K562 (cell line): ENCODE results near the gene COMP. TPM values are rescaled to one million over a fixed set of nuclear protein-coding genes. Genes with fewer than 3 reads are reported as not detected.

Experiments
- BCLAF1 ChIP-seq, 2 experiments: fragments of 450-650 bp in 1 of 2; IDR thresholded peaks; 2 replicates each; pipeline ENCODE4 v1.6.1; 2011 to 2017; ENCODE audit warnings: low read depth in 2 of 2, antibody characterized with exemption in 1 of 2, borderline replicate concordance in 1 of 2, low read length in 1 of 2, mild to moderate bottlenecking in 1 of 2, mixed read lengths in 1 of 2; ENCODE audit not compliant: control insufficient read depth in 1 of 2
- CAMTA2 ChIP-seq: fragments of 250-450 bp; sonication (Bioruptor Pico); conservative IDR thresholded peaks from 2 replicates; pipeline ENCODE4 v1.5.1; 2022
- CREB5 ChIP-seq: fragments of 250-450 bp; sonication (Bioruptor Pico); IDR thresholded peaks from 2 replicates; pipeline ENCODE4 v1.5.0; 2020; ENCODE audit warnings: mild to moderate bottlenecking
- FOXM1 ChIP-seq, 2 experiments: fragments of 450-650 bp in 1 of 2; sonication (generic) in 1 of 2; formaldehyde crosslinking in 1 of 2; IDR thresholded peaks; 2 replicates each; pipeline versions ENCODE4 v1.6.1 to v1.9.0; 2017 to 2022; ENCODE audit warnings: low read depth in 2 of 2, mild to moderate bottlenecking in 2 of 2, missing genetic modification reagents in 1 of 2, moderate library complexity in 1 of 2
- GTF3C2 ChIP-seq: IDR thresholded peaks from 3 replicates; pipeline ENCODE4 v1.6.1; 2011; ENCODE audit warnings: borderline replicate concordance, mild to moderate bottlenecking, moderate library complexity; ENCODE audit not compliant: insufficient read length; ENCODE audit errors: extremely low read depth
- HBP1 ChIP-seq: fragments of 450-650 bp; formaldehyde crosslinking; IDR thresholded peaks from 2 replicates; pipeline ENCODE4 v1.4.0; 2022; ENCODE audit warnings: missing genetic modification characterization
- PRMT5 ChIP-seq: sonication (generic); formaldehyde crosslinking; IDR thresholded peaks from 2 replicates; pipeline ENCODE4 v1.5.0; 2020; ENCODE audit warnings: missing genetic modification reagents
- XRCC4 ChIP-seq: IDR thresholded peaks from one replicate; pipeline ENCODE4 v1.6.1; 2011; ENCODE audit not compliant: insufficient read depth, insufficient read length; ENCODE audit errors: extremely low read depth
- ZNF609 ChIP-seq: sonication (generic); formaldehyde crosslinking; IDR thresholded peaks from 2 replicates; pipeline ENCODE4 v1.8.1; 2023; ENCODE audit warnings: missing genetic modification reagents, mild to moderate bottlenecking, borderline replicate concordance
- ZNF79 ChIP-seq: fragments of 250-450 bp; sonication (Bioruptor Pico); IDR thresholded peaks from 2 replicates; pipeline ENCODE4 v1.4.0; 2020; ENCODE audit warnings: low read depth, mild to moderate bottlenecking, moderate library complexity
- polyA plus RNA-seq, 8 experiments: library from polyadenylated mRNA; depleted of rRNA in 4 of 8; stranded (reverse) in 5 of 8; unstranded in 3 of 8; fragments of >200 nt; fragmentation: Nextera tagmentation in 2 of 8; fragmentation: Illumina TruSeq in 1 of 8; extraction: Ambion mirVana in 2 of 8; extraction: Trizol in 1 of 8; gene quantifications; 2 replicates each; pipeline versions ENCODE4 v1.2.1 to v1.2.3, GENCODE V29; 2011 to 2014; ENCODE audit warnings: inconsistent platforms in 1 of 8, missing spikeins in 1 of 8
- total RNA-seq, 7 experiments: library from RNA; depleted of rRNA in 6 of 7; stranded (reverse); fragments of >200 nt in 6 of 7; fragmentation: Illumina TruSeq in 2 of 7; extraction: Trizol in 2 of 7; gene quantifications; 2 replicates each; pipeline versions ENCODE4 v1.2.1 to v1.2.3, GENCODE V29; 2011 to 2021; ENCODE audit warnings: low replicate concordance in 1 of 7

COMP gene
- total and polyA plus RNA-seq, 9 of the 15 experiments (the other 6 are each of a cell fraction or from before 2014, with no cell fraction given) = 0.07 TPM; not detected in 8

GRCh38 chr19:18742838-18743783 lies 48.0 kb downstream of the COMP start (continued):
- no peak for TF ChIP-seq ZNF609 (CRISPR knock-in tag)
- no peak for TF ChIP-seq FOXM1 (IDR thresholded peaks at IDR 0.05; ENCODE audit: low read depth)
- TF ChIP-seq FOXM1 (CRISPR knock-in tag; IDR thresholded peaks at IDR 0.05; ENCODE audit: low read depth) = no peak
- no peak for TF ChIP-seq BCLAF1 (IDR thresholded peaks at IDR 0.05; ENCODE audit: borderline replicate concordance in 1 of 2, control insufficient read depth in 1 of 2, low read depth in 2 of 2, low read length in 1 of 2)
- TF ChIP-seq PRMT5 (CRISPR knock-in tag) = no peak
- no peak for TF ChIP-seq XRCC4
- no peak for TF ChIP-seq CREB5 (CRISPR knock-in tag)
- no peak for TF ChIP-seq CAMTA2 (CRISPR knock-in tag)
- no peak for TF ChIP-seq GTF3C2
- no peak for TF ChIP-seq ZNF79 (CRISPR knock-in tag)
- no peak for TF ChIP-seq HBP1 (CRISPR knock-in tag)
